Dedifferentiated amniotic fluid mesenchymal stem cell (primary cell): ENCODE measurements around the gene LOXHD1.

Experiments
- DNase-seq: peaks from one replicate; pipeline ENCODE4 v3.0.0-alpha.2; 2016; ENCODE audit errors: extremely low spot score

LOXHD1 gene

DNA sequence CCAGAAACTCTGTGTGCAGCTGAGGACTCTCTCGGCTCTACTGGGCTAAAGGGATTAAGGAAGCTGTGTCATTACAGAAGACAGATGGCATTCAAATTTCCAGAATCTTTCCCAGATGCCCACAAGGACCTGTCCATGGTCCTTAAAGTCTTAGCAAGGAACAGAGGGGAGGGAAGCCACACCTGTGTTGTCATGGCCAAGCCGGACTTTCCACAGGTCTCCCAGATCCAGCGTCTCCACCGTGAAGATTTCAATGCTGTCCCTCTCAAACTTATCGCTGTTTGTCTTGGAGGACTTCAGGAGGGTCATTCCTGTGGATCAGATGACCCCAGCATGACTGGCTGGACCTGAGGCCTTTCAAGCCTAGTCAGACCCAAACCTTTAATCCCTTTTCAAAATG is 114.5 kb downstream of the LOXHD1 start:
- DNase-seq, result no peak

DNA sequence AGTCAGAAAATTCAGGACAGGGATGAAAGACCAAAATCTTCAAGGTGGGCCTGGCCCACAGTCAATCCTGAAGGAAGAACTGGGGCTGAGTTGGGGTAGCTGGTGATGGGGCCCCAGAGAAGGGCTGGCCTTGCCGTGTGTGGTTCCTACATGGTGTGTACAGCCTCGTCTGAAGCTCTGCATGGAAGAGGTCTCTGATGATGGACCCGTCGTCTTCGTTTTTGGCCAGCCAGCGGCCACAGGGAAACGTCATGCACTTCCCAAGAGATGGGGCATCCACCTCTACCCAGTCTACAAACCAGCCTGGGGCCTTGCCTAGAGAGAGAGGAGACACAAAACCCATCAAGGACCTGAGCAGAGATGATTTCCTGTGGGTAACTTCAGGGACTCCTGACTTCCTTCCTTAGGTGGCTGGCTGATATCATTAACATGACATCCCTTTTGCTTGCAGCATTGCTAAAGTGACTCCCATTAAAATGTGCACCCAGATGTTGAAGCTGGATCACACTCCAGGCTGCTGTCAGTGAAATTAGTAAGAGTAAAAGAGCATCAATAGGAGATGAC is 115.3 kb downstream of the LOXHD1 start:
- no peak for DNase-seq

DNA sequence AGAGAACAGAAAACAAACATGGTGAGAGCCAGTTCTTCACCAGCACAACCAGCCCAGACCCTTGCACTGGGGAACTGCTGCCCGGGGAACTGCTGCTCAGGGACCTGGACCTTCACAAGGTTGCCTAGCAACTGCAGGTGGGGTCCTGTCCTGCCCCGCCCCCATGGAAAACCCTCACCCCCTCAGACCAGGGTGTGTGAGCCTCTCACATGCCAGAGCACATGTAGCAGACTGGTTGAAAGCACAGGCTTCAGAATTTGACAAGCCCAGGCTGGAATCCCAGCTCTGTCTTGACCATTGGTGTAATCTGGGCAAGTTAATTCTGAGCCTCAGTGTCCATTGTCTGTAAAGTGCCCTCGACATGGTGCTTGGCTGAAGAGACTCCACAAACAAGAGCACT is 118.6 kb downstream of the LOXHD1 start:
- DNase-seq, result no peak

DNA sequence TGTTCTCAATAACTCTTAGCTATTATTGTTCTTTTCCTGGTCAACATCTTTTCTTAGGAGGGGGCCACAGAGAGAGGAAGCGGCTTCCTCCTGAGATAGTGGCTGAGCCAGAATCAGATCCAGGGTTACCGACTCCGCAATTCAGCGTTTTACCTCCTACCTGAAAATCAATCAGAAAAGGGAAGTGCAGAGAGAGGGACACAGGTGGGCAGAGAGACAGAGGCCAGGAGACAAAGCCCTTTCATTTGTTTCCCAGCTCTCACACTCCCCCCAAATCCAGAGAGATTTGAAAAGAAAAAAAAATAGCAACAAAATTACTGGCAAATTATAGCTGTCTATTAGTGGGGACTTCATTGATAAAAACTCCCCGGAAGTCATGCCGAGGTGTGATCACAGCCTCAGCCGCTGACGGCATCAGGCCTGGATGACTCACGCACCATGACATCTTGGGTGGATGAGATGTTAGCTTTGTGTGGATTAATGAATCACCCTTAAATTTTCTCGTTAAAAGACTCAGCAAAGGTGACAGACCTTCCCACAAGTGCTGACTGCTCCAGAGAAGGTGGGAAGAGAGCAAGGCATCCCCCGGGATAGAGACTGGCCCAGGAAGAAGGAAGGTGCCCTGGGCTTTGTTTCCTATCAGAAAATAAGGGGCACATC is 120.7 kb downstream of the LOXHD1 start:
- DNase-seq, result no peak

DNA sequence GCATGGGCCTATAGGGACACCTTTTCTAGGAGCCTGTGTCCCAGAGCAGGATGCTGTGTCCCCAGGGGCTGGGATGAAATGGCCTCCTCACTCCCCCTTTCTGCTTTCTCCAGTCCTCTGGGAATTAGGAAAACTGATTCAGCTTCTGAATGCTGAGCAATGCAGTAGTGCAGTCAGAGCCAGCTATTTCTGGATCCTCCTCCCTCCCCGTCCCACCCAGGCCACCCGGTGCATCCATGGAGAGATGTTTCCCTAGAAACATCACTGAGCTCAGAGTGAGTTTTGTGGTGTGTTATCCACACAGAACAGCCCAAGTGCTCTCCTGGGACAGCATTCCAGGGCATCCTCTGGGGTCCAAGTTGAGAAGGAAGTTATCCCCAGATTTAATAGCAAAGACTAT is 125.5 kb downstream of the LOXHD1 start:
- no peak for DNase-seq

DNA sequence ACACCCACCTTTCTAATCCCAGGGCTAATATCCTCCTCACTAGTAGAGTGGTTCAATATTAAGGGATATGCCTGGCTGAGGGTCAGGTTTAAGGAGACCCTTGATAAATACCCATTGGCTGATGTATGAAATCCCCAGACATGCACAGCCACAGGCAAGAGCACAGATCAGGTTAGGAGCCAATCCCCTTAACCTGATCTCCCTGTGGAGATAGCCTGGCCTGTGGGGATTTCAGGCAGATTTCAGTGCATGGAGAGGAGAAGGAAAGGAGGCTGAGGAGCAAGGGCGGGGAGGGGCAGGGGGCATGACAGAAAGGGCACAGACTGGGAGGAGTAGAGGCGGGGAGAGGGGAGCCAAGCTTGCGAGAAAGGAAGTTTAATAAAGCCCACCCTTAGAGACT is 129.0 kb downstream of the LOXHD1 start:
- DNase-seq, result no peak

DNA sequence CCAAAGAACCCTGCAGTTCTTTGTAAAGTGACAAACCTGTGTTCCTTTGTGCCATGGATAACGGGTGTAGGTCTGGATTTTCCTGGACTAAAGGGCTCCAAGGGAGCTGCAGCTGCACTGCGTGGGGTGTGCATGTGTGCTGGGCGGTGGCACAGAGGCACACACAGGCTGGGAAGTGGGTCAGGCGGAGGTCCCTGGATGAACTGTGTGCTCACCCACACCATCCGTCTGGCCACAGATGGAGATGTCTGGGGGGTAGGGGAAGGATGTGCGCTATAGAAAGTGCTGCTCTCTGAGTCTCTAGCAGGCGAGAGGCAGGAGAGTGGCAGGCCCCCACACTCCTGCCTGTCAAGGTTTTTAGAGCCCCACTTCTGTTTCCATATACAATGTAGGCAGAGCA is 137.2 kb downstream of the LOXHD1 start:
- no peak for DNase-seq

DNA sequence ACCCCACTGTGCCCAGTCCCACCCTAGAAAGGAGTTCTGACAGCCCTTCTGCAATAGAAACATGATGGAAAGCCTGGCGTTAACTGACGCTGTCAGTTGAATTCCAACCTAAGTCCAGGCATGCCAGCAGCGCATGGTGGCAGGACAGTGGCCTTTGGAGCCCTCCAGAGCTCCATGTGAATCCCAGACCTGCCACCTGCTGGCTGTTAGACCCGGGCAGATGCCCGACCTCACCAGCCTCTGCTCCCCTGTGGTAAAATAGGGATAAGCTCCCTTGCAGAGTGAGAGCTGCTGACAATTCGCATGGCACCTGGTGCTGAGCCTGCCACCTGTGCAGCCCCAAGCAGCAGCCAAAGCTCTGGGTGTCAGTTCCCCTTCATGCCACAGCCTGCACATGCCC is 138.6 kb downstream of the LOXHD1 start:
- DNase-seq, result no peak

DNA sequence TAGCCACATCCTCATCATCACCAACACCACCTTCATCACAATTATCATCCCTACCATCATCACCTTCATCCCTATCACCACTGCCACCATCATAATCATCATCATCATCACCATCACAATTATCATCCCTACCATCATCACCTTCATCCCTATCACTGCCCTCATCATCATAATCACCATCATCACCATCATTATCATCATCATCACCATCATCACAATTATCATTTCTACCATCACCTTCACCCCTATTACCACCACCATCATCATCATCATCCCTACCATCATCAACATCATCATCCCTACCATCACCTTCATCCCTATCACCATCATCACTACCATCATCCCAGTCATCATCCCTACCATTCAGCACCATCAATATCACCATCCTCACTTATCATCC is 140.5 kb downstream of the LOXHD1 start:
- no peak for DNase-seq

DNA sequence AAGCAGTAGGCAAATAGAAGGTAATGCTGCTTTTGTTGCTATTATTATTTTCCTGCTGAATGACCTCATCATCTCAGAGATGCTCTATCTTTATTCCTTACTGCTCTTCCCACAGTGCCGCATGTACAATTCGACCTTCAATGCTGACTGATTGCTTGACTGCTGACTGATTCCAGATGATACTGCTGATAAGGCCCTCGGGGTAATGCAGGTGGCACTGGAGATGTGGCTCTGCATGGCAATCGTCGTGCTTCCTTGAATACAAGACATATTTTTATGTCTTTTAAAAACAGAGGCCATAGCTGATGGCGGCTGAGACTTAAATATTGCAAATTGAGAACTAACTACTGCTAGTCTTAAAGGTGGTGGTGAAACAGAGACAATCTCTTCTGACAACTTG is 146.6 kb downstream of the LOXHD1 start:
- DNase-seq, result no peak

DNA sequence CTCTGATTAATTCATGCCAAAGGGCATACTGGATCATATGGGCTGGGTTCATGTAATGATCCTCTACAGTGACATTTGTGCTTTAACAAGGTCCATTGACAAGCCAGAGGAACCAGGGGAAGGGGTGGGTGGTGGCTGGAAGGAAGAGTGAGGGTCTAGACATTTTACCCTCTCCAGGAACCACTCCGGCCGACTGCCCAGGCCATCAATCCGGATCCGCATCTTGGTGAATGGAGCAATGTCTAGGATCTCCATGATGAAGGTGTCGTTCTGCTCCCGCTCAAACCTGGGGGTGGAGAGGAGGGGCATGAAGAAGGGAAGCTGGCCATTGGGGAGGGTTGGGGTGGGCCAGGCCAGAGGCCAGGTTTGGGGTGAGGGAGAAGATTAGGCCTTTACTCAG is 147.5 kb downstream of the LOXHD1 start:
- no peak for DNase-seq

DNA sequence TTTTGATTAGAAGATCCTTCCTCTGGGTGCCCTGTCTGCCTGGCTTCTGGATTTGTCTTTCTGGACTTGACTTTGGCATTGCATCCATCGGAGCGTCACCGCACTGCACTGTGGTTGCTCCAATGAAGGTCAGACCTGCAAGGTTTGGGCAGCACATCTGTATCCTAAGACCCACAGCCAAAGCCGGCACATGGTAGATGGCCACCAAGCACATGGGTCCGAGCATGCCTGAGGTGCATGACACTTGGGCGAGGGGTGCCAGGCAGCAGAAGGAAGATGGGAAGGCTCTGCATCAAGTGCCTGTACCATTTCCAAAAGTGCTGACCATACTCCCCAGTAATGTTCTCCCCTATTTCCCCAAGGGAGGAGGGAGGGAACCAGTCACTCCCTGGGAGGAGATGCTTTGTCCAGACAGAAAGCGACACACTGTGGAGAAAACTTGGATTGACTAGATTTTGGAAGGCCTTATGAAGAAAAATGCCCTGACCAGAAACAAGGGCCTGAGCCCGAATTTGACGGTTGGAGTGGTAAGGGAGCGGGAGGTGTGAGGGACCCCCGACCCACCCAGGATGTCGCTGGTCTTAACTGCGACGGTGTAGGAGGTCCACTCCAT is 149.9 kb downstream of the LOXHD1 start:
- no peak for DNase-seq

DNA sequence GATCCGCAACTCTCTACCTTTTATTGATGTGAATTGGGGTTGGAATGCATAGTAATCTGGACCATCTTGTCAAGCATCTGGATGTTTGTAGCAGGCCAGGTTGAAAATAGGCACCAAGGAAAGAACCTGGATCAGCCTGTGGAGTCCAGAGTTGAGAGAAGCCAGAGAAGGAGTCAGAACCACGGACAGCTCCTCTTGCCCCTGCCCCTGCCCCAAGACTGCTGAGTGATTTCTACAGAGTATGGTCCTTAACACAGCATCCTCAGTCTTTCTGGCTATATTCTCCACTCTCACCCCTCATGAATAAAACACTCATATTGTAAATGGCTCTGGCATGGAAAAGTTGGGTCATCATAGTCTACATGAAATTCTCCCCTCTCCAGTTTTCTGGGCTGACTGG is 154.6 kb downstream of the LOXHD1 start:
- no peak for DNase-seq

DNA sequence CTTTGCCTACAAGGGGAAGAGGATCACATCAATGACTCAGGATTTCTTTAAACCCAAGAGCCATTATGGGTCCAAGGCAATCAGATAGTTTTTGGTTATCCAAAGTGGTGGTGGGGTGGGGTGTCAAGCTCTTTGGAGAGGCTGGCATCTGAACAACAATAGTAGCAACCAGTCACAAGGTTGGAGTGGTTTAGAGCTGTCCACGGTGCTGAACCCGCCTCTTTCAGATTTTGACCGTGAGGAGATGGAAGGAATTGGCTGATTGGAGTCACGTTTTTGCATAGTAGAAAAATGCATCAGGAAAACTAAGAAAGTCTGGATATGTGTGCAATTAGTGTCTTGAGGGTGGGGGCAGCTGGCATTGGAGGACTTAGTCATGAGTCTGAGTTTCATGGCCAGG is 159.9 kb downstream of the LOXHD1 start:
- DNase-seq, result no peak

DNA sequence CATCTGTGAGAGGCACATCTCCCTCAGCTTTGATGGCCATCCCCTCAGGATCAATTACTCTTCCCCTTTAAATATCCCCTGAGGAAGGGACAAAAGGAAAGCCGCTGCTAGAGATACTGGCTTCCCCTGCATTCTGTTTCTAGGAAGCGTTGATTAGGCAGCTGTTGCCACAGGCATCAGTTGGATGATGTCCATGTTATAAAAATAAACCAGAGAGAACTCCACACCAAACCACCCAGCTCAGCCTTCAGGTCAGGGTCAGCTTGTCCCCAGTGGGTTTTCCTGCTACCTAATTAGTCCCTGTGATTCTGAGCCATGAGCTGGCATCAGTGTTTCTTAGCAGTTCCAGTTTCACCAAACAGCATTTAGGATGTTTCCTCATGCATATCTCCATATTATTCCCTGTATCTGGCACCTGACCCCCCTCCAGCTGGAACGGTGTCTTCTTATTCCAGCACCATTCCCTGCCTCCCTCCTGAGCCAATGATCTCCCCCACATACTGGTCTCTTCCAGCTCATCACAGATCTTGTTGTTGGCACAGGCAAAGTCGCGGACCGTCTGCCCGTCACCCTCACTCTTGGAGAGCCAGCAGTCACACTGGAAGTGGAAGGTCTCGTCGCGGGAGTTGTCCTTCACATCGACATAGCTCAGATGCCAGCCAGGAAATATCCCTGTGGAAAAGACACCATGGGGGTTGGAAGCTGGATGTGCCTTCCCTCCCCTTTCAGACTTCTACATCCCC is 168.4 kb downstream of the LOXHD1 start:
- DNase-seq, result no peak

DNA sequence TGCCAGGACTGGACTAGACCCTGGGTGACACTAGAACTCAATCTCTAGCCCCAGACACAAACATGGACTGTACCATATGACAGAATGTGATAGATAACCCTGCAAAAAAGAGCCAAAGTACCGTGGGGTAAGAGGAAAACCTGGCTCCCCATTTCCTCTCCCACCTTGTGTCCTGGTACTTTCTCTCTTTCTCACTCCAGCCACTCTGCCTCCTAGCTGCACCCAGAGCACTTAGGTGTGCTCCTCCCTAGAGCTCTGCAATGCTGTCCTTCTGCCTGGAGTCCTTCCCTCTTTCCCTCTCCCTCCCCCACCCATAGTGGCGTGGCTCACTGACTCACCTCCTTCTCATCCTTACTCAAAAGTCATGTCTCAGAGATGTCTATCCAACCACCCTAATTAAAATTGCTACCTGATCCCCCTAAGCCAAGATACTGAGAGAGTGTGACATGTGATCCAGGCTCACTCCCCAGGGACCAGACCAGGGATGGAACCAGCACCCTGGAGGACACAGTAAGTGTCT is 171.3 kb downstream of the LOXHD1 start:
- no peak for DNase-seq

DNA sequence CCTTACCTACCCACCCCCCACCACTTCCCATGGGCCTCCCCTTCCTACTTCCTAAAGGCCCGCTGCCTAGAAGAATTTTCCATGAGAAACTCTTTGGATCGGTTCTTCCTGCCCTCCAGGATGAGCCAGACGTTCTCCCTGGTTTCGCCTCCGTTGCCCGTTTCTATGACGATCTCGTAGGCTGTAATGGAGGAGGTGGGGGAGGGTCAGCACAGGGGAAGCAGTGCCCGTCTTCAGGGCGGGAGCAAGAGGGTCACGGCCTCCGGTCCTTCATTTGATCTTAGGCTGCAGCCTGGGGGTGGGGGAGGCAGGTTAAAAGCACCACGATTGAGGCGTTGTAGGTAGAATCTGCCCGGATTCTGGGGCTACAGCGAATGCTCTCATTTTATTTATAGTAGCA is 172.0 kb downstream of the LOXHD1 start:
- no peak for DNase-seq

DNA sequence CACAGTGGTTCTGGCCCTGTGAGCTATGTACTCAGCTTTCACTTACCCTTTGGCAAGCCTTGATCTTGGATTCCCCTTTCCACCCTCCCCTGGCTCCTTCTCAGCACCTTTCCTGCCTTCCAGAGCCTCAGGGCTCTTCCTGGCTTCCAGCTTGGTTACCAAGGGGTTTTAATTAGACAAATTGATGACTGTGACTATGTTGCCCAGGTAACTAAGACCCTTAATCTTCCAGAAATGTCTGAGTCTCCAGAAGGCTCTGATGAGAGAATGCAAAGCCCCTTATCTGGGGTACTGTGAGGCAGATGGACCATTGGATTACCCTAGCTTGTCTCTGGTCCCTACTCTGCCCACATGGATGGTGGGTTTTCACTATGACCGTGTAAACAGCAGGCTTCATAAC is 174.2 kb downstream of the LOXHD1 start:
- no peak for DNase-seq

DNA sequence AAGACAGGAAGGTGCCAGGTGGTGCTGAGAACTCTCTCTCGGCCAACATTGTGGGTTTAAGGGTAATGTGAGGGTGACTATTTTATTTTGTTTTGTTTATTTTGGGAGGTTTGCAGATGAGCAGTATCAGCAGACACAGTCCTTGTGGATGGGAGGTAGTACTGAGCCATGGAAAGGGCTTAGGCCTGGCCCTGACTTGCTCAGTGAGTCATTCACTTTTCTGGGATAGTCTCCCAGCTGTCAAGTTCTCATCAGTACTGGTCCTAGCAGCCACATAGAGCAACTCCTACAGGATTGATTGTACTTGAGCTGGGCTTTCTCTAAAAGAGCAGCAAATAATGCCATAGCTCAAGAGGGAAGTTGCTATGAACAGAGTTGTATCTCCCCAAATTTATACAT is 175.2 kb downstream of the LOXHD1 start:
- no peak for DNase-seq

DNA sequence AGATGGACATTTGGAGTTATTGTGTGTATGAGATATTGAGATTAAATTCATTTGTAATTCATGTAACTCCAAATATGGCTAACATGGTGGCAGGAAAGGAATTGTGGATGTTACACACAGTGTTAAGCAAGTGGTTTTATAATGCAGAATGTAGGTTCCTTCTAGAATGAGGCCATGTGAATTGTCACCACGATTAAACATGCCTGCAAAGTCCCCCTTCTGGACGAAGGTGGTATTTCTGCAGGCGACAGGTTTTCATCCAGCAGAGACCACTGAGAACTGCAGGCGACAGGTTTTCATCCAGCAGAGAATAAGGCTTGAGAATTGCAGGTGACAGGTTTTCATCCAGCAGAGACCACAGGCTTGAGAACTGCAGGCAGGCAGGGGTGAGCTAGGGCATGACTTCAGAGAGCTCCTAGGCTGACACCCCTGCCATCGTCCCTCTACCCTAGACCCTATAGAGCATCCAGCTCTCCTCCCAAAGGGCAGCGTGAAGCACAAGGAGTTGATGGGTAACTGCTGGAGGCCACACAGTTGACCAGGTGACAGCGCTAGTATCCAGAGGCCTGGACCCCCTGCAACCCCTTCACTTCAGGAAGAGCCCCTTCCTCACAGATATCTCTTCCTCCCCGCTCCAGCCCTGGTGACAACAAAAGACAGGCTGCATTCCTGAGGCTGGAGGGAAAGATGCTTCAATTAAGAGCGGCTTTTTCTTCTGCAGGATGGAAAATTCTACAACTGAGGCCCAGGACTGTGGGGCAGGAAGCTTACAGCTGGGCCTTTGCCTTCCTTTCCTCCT is 175.8 kb downstream of the LOXHD1 start:
- DNase-seq, result peak; percentile 17

DNA sequence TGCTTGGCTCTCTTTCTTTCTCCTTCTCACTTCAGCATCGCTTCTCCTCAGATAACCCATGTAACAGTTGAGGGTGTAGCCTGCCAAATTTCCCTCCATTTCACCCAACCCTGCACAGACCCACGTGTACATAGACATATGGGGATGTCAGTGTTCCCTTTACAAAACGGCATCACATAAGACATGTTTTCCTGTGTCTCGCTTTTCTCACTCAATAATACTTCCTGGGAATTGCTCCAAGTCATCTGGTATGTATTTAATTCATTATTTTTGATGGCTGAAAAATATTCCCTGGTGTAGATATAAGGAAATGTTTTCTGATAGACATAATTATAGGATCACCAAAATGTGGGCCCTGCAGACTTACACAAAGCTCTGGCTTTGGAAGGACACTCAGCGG is 176.8 kb downstream of the LOXHD1 start:
- no peak for DNase-seq

DNA sequence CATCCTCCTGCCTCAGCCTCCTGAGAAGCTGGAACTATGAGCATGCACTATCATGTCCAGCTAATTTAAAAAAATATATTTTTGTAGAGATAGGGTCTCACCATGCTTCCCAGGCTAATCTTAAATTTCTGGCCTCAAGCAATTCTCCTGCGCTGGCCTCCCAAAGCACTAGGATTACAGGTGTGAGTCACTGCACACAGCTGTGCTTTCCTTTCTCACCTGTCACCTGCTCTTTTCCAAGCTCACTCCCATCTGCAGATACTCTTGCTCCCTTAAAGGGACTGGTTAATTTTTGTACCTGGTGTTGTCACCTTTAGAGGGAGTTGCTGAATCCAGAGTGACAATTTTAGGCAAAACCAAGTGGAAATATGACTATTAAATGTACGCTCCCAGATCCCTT is 178.2 kb downstream of the LOXHD1 start:
- no peak for DNase-seq
